ENCODE results near the gene OCEL1. TPM values are rescaled to one million over a fixed set of nuclear protein-coding genes. Genes with fewer than 3 reads are reported as not detected.

The OCEL1 gene
- total RNA-seq, 2 experiments from 2014 or later, result 19.6 to 23.1 TPM

DNA sequence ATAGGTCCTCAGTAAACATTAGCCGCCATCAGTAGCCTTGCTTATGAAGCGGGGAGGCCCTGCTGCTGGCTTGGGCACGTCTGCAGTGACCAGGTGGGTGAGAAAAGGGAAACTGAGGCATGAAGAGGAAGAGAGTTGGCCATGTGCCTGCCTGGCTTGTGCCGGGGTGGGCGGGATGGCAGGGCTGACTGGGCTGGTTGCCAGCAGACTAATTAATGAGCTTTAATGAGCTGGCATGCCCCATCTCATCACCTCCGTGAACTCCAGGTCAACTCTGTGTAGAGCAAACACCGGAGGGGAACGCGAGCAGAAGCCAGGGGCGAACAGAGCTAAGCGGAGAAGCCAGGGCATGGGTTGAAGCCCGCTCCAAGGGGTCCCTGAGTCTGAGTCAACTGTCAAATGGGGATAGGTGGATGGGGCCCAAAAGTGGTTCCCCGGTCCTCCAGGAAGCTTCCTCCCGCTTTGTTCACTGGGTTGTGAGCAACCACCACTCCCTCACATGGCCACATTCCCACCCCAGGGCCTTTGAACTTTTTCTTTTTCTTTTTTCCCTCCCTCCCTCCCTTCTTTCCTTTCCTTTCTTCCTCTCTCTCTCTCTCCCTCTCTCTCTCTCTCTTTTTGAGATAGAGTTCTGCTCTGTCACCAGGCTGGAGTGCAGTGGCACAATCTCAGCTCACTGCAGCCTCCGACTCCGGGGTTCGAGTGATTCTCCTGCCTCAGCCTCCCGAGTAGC lies 11.0 kb downstream of the OCEL1 start:
- H3K36me3 Mint-ChIP-seq (ENCODE audit: low read depth), result peaks cover under 1% of the 10 kb centered on the region
- H3K27ac Mint-ChIP-seq, result no peak overlapping the region
- ChIA-PET CTCF (interaction anchor here (1.1 to 3.6 kb wide), 5 partner anchors 10 to 45 kb away, joined by 3 to 13 read pairs (median 4); partner anchors contain the start of genes ANKLE1, BABAM1 and OCEL1), POLR2A (no interaction called here)
- no peak for DNase-seq
- no peaks in the 10 kb centered on the region for H3K27me3 Mint-ChIP-seq
- H3K4me1 Mint-ChIP-seq, result peaks cover 17% of the 10 kb centered on the region
- no peaks in the 10 kb centered on the region for H3K9me3 Mint-ChIP-seq
- H3K4me3 Mint-ChIP-seq, result no peak overlapping the region

- Mint-ChIP-seq H3K36me3 (ENCODE audit: low read depth) (no peaks in the 10 kb centered on the region), H3K4me3 (no peak overlapping the region)
- CTCF ChIA-PET, result interaction anchor here (0.7 to 3.6 kb wide), 6 partner anchors 11 to 44 kb away, joined by 3 to 13 read pairs (median 4); partner anchors contain the start of genes ANKLE1, BABAM1 and OCEL1
Observed at GRCh38 chr19:17237747-17238706, 12.0 kb downstream of the OCEL1 start.

DNA sequence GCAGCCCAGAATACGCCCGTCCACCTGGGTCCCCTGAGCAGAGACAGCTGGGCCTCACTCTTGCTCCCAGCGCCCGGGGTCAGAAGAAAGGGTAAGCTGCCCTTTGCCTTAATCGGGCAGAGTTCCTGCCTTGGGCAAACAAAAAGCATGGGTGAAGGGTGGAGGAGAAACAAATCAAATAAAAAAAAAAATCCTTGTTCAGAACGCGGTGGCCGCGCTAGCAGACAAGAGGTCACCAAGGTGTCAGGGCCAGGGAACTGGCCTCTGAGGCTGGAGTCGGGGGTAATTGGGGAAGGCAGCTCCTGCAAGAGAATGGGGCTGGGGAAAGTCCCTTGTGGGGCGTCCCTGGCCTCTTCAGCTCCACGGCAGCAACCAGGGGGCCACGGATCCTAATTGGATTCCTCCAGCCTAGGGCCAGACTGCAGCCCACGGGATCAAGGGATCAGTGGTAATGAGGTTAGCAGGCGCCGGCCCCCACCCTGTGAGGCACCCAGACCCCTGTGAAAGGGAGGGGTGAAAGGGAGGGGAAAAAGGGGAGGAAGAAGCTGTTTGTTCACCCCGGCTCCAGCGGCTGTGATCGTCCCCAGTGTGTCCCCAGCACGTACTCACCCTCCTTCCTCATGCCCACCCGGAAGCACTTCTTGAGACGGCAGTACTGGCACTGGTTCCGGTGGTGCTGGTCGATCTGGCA lies 14.2 kb downstream of the OCEL1 start:
- Mint-ChIP-seq H3K27ac (no peak overlapping the region), H3K4me3 (no peak overlapping the region), H3K4me1 (peaks cover 6% of the 10 kb centered on the region), H3K27me3 (peaks cover 10% of the 10 kb centered on the region), H3K36me3 (ENCODE audit: low read depth) (no peaks in the 10 kb centered on the region), H3K9me3 (no peaks in the 10 kb centered on the region)
- DNase-seq, result no peak
- ChIA-PET POLR2A (no interaction called here), CTCF (interaction anchor here (0.6 to 1.5 kb wide), 6 partner anchors 11 to 188 kb away, joined by 3 to 5 read pairs (median 3); no protein-coding TSS in a partner anchor)

More at GRCh38 chr19:17237747-17238706, 12.0 kb downstream of the OCEL1 start:
- Mint-ChIP-seq H3K27me3 (peaks cover 2% of the 10 kb centered on the region), H3K4me1 (peaks cover 17% of the 10 kb centered on the region), H3K9me3 (no peaks in the 10 kb centered on the region), H3K27ac (no peak overlapping the region)
- DNase-seq, result no peak
- POLR2A ChIA-PET, result no interaction called here

DNA sequence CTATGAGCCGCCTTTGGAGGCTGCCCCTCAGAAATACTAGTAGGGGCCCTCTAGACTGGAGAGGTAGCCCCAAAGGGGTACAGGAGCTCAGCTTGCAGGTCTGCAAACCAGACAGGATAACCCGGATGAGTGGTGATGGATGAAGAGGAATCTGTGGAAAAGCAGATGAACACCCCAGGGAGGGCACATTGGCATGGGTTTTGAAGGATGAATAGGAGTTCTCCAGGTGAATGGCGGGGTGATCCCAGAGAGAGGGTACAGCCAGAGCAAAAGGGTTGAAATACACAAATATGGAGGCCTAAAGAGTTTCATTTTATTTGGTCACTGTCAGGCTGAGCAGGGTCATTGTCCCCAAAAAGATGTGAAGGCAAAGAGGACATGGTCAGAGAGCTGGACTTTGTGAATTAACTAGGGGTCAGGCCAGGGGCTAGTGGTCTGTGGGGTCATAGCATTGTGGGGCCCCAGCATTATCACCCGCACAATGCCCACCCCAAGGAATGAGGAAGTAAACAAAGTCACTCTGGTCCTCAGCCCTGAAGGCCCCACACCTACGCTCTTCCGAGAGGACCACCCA lies 14.9 kb downstream of the OCEL1 start:
- Mint-ChIP-seq H3K36me3 (ENCODE audit: low read depth) (no peaks in the 10 kb centered on the region), H3K27ac (no peak overlapping the region), H3K9me3 (no peaks in the 10 kb centered on the region), H3K4me3 (no peak overlapping the region), H3K27me3 (peaks cover 10% of the 10 kb centered on the region), H3K4me1 (peaks cover 6% of the 10 kb centered on the region)
- POLR2A ChIA-PET, result no interaction called here
- CTCF ChIA-PET, result interaction anchor here (0.8 to 3.3 kb wide), 5 partner anchors 10 to 189 kb away, joined by 3 to 17 read pairs (median 5); partner anchors contain the start of gene OCEL1
- no peak for DNase-seq

- CTCF ChIA-PET, result interaction anchor here (0.7 to 3.3 kb wide), 4 partner anchors 12 to 176 kb away, joined by 3 to 17 read pairs (median 4); partner anchors contain the start of gene BABAM1
- Mint-ChIP-seq H3K9me3 (no peaks in the 10 kb centered on the region), H3K4me3 (no peak overlapping the region), H3K36me3 (ENCODE audit: low read depth) (no peaks in the 10 kb centered on the region), H3K27me3 (peaks cover 21% of the 10 kb centered on the region), H3K27ac (no peak overlapping the region), H3K4me1 (peaks cover 7% of the 10 kb centered on the region)
- POLR2A ChIA-PET, result no interaction called here
- no peak for DNase-seq
Observed at GRCh38 chr19:17242431-17243208, 16.6 kb downstream of the OCEL1 start.

GRCh38 chr19:17243211-17243829 lies 17.3 kb downstream of the OCEL1 start:
- Mint-ChIP-seq H3K36me3 (ENCODE audit: low read depth) (no peaks in the 10 kb centered on the region), H3K4me3 (no peak overlapping the region), H3K9me3 (no peaks in the 10 kb centered on the region), H3K4me1 (peaks cover 7% of the 10 kb centered on the region), H3K27ac (no peak overlapping the region), H3K27me3 (peaks cover 21% of the 10 kb centered on the region)
- DNase-seq, result no peak
- CTCF ChIA-PET, result interaction anchor here (0.6 to 3.3 kb wide), 5 partner anchors 11 to 1475 kb away, joined by 3 to 17 read pairs (median 4); partner anchors contain the start of gene BABAM1
- POLR2A ChIA-PET, result no interaction called here

- Mint-ChIP-seq H3K4me1 (peaks cover 7% of the 10 kb centered on the region), H3K36me3 (ENCODE audit: low read depth) (no peaks in the 10 kb centered on the region), H3K4me3 (peak overlapping the region; percentile 48), H3K27me3 (peaks cover 21% of the 10 kb centered on the region), H3K9me3 (no peaks in the 10 kb centered on the region), H3K27ac (peak overlapping the region; percentile 25)
- CTCF ChIA-PET, result interaction anchor here (0.6 to 3.3 kb wide), 3 partner anchors 15 to 1474 kb away, joined by 4 to 17 read pairs (median 7); partner anchors contain the start of gene BABAM1
- DNase-seq, result no peak
- POLR2A ChIA-PET, result no interaction called here
Observed at GRCh38 chr19:17243830-17244617, 18.0 kb downstream of the OCEL1 start.

- CTCF ChIA-PET, result interaction anchor here (3.3 kb wide), 1 partner anchor 14 kb away, joined by 17 read pairs; no protein-coding TSS in a partner anchor
- Mint-ChIP-seq H3K27ac (peak overlapping the region; percentile 25), H3K36me3 (ENCODE audit: low read depth) (no peaks in the 10 kb centered on the region)
Observed at GRCh38 chr19:17244618-17245534, 18.9 kb downstream of the OCEL1 start.

DNA sequence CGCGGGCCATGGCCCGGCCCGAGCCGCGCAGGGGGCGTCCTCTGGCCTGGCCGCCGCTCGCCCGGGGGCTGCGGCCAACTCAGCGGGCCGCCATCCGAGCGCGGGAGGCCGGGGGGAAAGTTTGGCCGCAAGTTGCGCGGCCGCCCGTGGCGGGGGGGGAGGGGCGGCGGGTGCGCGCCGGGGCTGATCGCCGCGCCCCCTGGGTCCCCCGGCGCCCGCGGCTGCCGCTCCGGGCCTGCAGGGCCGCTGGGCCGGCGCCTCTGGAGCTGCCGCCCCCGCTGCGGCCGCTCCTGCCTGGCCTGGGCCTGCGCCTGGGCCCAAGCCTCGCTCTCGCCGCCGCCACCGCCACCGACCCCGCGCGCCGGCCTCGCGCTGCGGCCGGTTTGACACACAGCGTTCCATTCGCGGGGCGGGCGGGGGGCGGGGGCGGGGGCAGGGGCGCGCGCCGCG lies 19.5 kb downstream of the OCEL1 start, which contains the start of gene NR2F6:
Gene NR2F6 (minus strand): TSS at position 385 of the 450 bp plus-strand sequence. CDS start 699 bp downstream, outside the sequence.
- ChIA-PET CTCF (no interaction called here), POLR2A (no interaction called here)
- peak; percentile 46 for DNase-seq
- peaks cover 7% of the 10 kb centered on the region for H3K4me1 Mint-ChIP-seq
- peak within 1 kb of the TSS; percentile 73 for H3K27ac Mint-ChIP-seq
- H3K36me3 Mint-ChIP-seq (ENCODE audit: low read depth), result no peaks in the 10 kb centered on the region
- peaks cover 21% of the 10 kb centered on the region for H3K27me3 Mint-ChIP-seq
- H3K9me3 Mint-ChIP-seq, result no peaks in the 10 kb centered on the region
- peak within 1 kb of the TSS; percentile 75 for H3K4me3 Mint-ChIP-seq

More at GRCh38 chr19:17244618-17245534, 18.9 kb downstream of the OCEL1 start:
- peak overlapping the region; percentile 48 for H3K4me3 Mint-ChIP-seq
- peaks cover 7% of the 10 kb centered on the region for H3K4me1 Mint-ChIP-seq
- H3K27me3 Mint-ChIP-seq, result peaks cover 21% of the 10 kb centered on the region
- POLR2A ChIA-PET, result no interaction called here
- no peaks in the 10 kb centered on the region for H3K9me3 Mint-ChIP-seq
- no peak for DNase-seq

Data from activated CD4-positive, alpha-beta T cell treated with anti-CD3 and anti-CD28 coated beads, Interleukin-2, amount 10 ng/mL, durations not matched to agents 7 days and 5 days (primary cell).